ENCODE data around the gene GMPS. TPM values are rescaled to one million over a fixed set of nuclear protein-coding genes. Genes with fewer than 3 reads are reported as not detected.

Gene GMPS
- total and polyA plus RNA-seq, 9 of the 15 experiments (the other 6 are each of a cell fraction or from before 2014, with no cell fraction given), result 73.7 to 282 (median 156) TPM

DNA sequence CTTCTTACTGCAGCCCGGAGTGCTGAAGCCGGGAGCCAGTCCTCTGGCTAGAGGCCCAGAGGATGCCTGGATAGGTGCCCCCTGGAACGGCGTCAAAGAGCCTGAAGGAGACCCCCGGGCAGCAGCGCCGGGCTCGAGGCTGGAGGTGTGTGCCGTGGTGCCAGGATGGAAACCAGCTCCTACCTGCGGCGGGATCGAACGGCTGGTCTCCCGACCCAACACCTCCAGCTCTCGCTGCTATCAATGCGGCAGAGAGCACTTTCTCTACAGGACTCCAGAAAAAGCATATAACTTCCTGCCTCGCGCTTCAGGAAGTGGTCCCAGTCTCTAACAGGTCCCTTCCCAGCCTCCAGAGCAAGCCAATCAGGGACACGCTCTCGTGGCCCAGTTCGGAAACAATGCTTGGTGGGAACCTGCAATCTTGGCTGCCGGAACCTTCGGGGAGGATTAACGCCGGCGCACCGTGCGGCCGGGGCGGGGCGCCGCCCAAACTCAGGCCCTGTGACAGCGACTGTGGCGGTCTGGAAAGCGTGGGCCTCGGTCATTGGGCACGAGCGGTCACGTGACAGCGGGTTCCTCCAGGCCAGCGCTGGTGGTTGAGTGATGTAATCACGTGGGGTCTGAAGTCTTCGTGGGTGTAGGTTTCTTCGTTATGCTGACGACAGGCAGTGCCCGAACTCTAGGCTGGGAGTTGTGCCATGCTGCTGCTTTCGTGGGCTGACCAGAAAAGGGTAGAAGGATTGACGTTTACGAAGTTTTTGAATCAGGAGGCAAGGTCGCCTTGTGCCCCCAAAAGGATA is 16.1 kb upstream of the GMPS start, which contains the start of gene SLC33A1 (continued):
- no peak for TF ChIP-seq GABPB2 (CRISPR knock-in tag; conservative IDR thresholded peaks at IDR 0.05)
- TF ChIP-seq CHD2 (IDR thresholded peaks at IDR 0.05; ENCODE audit: low read depth, low read length), result peak; percentile 50
- no peak for TF ChIP-seq ZNF707 (CRISPR knock-in tag; conservative IDR thresholded peaks at IDR 0.05)
- TF ChIP-seq ZNF830 (CRISPR knock-in tag; IDR thresholded peaks at IDR 0.05), result no peak
- TF ChIP-seq, protein P1, sequence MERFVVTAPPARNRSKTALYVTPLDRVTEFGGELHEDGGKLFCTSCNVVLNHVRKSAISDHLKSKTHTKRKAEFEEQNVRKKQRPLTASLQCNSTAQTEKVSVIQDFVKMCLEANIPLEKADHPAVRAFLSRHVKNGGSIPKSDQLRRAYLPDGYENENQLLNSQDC (CRISPR knock-in tag; IDR thresholded peaks at IDR 0.05), result no peak; the same call in 1 of the 2 replicates
- peak; percentile 66 for TF ChIP-seq ZNF384 (IDR thresholded peaks at IDR 0.05; ENCODE audit: low read depth, low read length)
- no peak for TF ChIP-seq CREBBP (IDR thresholded peaks at IDR 0.05; ENCODE audit: low read depth, low read length)
- no peak for TF ChIP-seq GATAD2A (IDR thresholded peaks at IDR 0.05)
- TF ChIP-seq ZZZ3 (IDR thresholded peaks at IDR 0.05), result no peak; the same call in 1 of the 2 replicates
- TF ChIP-seq FOXK2 (conservative IDR thresholded peaks at IDR 0.05 in 1 of 2, IDR thresholded peaks at IDR 0.05 in 1 of 2; ENCODE audit: low read depth in 2 of 2), result peak; percentile 93 to 96
- peak; percentile 92 to 97 for TF ChIP-seq MAZ (CRISPR knock-in tag; conservative IDR thresholded peaks at IDR 0.05 in 1 of 2, IDR thresholded peaks at IDR 0.05 in 1 of 2)
- TF ChIP-seq MXI1 (IDR thresholded peaks at IDR 0.05; ENCODE audit: low read depth, low read length), result no peak; the same call in 1 of the 2 replicates
- TF ChIP-seq ZNF124 (CRISPR knock-in tag; IDR thresholded peaks at IDR 0.05), result no peak
- peak; percentile 94 for TF ChIP-seq KLF1 (tag; IDR thresholded peaks at IDR 0.05)
- TF ChIP-seq, protein P2, sequence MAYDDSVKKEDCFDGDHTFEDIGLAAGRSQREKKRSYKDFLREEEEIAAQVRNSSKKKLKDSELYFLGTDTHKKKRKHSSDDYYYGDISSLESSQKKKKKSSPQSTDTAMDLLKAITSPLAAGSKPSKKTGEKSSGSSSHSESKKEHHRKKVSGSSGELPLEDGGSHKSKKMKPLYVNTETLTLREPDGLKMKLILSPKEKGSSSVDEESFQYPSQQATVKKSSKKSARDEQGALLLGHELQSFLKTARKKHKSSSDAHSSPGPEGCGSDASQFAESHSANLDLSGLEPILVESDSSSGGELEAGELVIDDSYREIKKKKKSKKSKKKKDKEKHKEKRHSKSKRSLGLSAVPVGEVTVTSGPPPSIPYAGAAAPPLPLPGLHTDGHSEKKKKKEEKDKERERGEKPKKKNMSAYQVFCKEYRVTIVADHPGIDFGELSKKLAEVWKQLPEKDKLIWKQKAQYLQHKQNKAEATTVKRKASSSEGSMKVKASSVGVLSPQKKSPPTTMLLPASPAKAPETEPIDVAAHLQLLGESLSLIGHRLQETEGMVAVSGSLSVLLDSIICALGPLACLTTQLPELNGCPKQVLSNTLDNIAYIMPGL (CRISPR knock-in tag; IDR thresholded peaks at IDR 0.05), result no peak; the same call in 1 of the 2 replicates
- no peak for TF ChIP-seq NCOA4 (IDR thresholded peaks at IDR 0.05; ENCODE audit: partially characterized antibody)
- no peak for TF ChIP-seq BRD4 (IDR thresholded peaks at IDR 0.05)
- peak; percentile 69 for TF ChIP-seq NCOR1 (IDR thresholded peaks at IDR 0.05)
- no peak for TF ChIP-seq POLR3G (IDR thresholded peaks at IDR 0.05; ENCODE audit: extremely low read depth, insufficient read length, insufficient replicate concordance)
- 0 out of 2 replicates have a peak, but pooled peaks have one; percentile 48 for TF ChIP-seq ZNF589 (CRISPR knock-in tag; IDR thresholded peaks at IDR 0.05; ENCODE audit: low read depth)
- 0 out of 2 replicates have a peak, but pooled peaks have one; percentile 53 for TF ChIP-seq IFI16 (CRISPR knock-in tag; IDR thresholded peaks at IDR 0.05)
- TF ChIP-seq FOXP1 (CRISPR knock-in tag; IDR thresholded peaks at IDR 0.05), result peak; percentile 74; the same call in 1 of the 2 replicates
- TF ChIP-seq, protein P3, sequence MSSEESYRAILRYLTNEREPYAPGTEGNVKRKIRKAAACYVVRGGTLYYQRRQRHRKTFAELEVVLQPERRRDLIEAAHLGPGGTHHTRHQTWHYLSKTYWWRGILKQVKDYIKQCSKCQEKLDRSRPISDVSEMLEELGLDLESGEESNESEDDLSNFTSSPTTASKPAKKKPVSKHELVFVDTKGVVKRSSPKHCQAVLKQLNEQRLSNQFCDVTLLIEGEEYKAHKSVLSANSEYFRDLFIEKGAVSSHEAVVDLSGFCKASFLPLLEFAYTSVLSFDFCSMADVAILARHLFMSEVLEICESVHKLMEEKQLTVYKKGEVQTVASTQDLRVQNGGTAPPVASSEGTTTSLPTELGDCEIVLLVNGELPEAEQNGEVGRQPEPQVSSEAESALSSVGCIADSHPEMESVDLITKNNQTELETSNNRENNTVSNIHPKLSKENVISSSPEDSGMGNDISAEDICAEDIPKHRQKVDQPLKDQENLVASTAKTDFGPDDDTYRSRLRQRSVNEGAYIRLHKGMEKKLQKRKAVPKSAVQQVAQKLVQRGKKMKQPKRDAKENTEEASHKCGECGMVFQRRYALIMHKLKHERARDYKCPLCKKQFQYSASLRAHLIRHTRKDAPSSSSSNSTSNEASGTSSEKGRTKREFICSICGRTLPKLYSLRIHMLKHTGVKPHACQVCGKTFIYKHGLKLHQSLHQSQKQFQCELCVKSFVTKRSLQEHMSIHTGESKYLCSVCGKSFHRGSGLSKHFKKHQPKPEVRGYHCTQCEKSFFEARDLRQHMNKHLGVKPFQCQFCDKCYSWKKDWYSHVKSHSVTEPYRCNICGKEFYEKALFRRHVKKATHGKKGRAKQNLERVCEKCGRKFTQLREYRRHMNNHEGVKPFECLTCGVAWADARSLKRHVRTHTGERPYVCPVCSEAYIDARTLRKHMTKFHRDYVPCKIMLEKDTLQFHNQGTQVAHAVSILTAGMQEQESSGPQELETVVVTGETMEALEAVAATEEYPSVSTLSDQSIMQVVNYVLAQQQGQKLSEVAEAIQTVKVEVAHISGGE (CRISPR knock-in tag; IDR thresholded peaks at IDR 0.05), result peak; percentile 97 to 100 (median 100)

All from K562 (cell line).